ENCODE results near the gene KLHDC8A. TPM values are rescaled to one million over a fixed set of nuclear protein-coding genes. Genes with fewer than 3 reads are reported as not detected.

KLHDC8A gene
- total RNA-seq, 1 donor from 2014 or later, result 0.27 TPM

DNA sequence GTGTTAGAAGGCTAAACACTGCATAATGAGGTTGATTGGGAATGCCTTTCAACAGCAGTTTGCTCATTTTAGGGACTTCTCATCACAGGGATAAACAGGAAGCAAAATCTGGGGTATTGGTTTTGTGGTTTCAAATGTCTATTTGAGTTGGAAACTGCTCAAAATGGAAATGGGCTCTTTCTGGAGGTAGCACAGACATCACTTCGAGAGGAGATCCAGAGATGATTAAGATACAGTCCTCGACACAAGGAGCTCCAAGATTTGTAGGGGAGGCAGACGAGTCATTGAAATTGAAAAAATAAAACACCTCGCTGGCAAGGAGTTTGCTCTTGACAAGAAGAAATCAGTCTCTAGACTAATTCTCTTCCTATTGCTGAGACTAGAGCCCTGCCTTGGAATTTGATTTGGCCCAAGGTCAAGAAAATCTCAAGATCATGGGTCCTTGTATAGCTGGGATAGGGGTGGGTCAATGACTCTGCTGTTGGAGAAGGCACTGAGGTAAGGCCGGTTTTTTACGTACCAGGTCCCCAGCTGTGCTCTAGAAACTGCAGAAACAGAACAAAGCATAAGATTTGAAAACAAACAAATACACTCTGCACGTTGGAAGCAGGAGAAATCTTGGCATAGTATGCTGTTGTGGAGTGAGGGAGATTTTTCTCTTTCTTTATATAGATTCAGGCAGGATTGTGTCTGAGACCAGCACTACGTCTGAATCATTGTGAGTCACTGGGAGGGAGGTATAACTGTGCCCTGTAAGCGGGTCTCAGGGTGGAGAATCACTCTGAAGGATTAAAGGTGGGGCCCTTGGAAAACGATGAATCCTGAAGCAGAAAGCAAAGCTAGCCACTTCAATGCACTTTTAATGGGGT lies 17.7 kb upstream of the KLHDC8A start:
- Histone ChIP-seq H3K27ac (replicated peaks) (no peak overlapping the region), H3K36me3 (no peaks in the 10 kb centered on the region), H3K4me1 (no peaks in the 10 kb centered on the region), H3K9me3 (replicated peaks) (no peaks in the 10 kb centered on the region), H3K4me3 (no peak overlapping the region), H3K27me3 (ENCODE audit: low read depth) (peaks cover 75% of the 10 kb centered on the region)
- TF ChIP-seq CTCF (IDR thresholded peaks at IDR 0.05; ENCODE audit: borderline replicate concordance), result no peak
- DNase-seq, result no peak
- intact Hi-C loops (cut with micrococcal nuclease), result no loop called here

- no peaks in the 10 kb centered on the region for H3K4me1 ChIP-seq
Measured at GRCh38 chr1:205373798-205374175, 17.1 kb upstream of the KLHDC8A start.

GRCh38 chr1:205373022-205373797 lies 16.5 kb upstream of the KLHDC8A start:
- H3K27ac ChIP-seq (replicated peaks), result no peak overlapping the region
- no peak for DNase-seq
- no peak overlapping the region for H3K4me3 ChIP-seq
- TF ChIP-seq CTCF (IDR thresholded peaks at IDR 0.05; ENCODE audit: borderline replicate concordance), result no peak
- H3K27me3 ChIP-seq (ENCODE audit: low read depth), result peaks cover 74% of the 10 kb centered on the region
- no peaks in the 10 kb centered on the region for H3K4me1 ChIP-seq
- H3K36me3 ChIP-seq, result no peaks in the 10 kb centered on the region
- no peaks in the 10 kb centered on the region for H3K9me3 ChIP-seq (replicated peaks)
- intact Hi-C loops (cut with micrococcal nuclease), result no loop called here

More at GRCh38 chr1:205373798-205374175, 17.1 kb upstream of the KLHDC8A start:
- no peak for TF ChIP-seq CTCF (IDR thresholded peaks at IDR 0.05; ENCODE audit: borderline replicate concordance)
- no peaks in the 10 kb centered on the region for H3K9me3 ChIP-seq (replicated peaks)
- intact Hi-C loops (cut with micrococcal nuclease), result no loop called here
- H3K27ac ChIP-seq (replicated peaks), result no peak overlapping the region
- peaks cover 74% of the 10 kb centered on the region for H3K27me3 ChIP-seq (ENCODE audit: low read depth)
- DNase-seq, result no peak
- no peaks in the 10 kb centered on the region for H3K36me3 ChIP-seq
- H3K4me3 ChIP-seq, result no peak overlapping the region

DNA sequence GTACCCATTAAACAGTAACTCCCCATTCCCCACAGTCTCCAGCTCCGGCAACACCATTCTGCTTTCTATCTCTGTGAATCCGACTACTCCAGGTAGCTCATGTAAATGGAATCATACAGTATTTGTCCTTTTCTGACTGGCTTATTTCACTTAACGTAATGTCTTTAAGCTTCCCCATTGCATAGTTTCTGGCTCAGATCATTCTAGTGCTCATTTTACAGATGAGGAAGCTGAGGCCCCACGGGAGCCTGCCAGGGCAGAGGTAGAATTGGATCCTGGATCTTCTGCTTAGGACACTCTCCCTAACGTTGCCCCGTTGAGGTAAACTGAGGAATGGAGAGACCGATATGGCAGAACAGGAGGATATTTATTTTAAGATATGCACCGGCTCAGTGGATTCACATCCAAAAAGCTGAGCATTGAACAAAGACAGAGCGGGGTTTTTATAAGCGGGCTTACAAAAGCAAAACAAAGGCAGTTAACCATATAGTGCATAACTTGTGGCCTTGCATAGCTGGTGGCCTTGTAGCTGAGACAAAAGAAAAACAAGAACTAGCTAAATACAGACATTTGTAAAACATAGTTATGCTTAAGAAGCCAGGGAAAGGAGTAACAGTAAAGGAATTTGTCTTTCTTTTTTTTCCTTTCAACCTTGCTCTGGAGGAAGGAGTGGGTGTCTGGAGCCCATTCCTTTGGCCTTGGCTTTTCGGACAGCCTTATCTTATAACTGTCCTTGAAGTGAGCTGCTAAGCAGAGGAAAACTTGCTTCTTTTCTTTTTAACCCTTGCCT lies 15.3 kb upstream of the KLHDC8A start:
- Histone ChIP-seq H3K4me3 (no peak overlapping the region), H3K27ac (replicated peaks) (no peak overlapping the region), H3K27me3 (ENCODE audit: low read depth) (peaks cover 63% of the 10 kb centered on the region), H3K4me1 (no peaks in the 10 kb centered on the region), H3K9me3 (replicated peaks) (no peaks in the 10 kb centered on the region), H3K36me3 (no peaks in the 10 kb centered on the region)
- TF ChIP-seq CTCF (IDR thresholded peaks at IDR 0.05; ENCODE audit: borderline replicate concordance), result no peak
- DNase-seq, result no peak
- intact Hi-C loops (cut with micrococcal nuclease), result no loop called here

GRCh38 chr1:205370780-205371179 lies 14.1 kb upstream of the KLHDC8A start:
- intact Hi-C loops (cut with micrococcal nuclease), result no loop called here
- H3K36me3 ChIP-seq, result no peaks in the 10 kb centered on the region
- H3K27ac ChIP-seq (replicated peaks), result no peak overlapping the region
- peaks cover 52% of the 10 kb centered on the region for H3K27me3 ChIP-seq (ENCODE audit: low read depth)
- no peak overlapping the region for H3K4me3 ChIP-seq
- H3K4me1 ChIP-seq, result no peaks in the 10 kb centered on the region
- no peak for TF ChIP-seq CTCF (IDR thresholded peaks at IDR 0.05; ENCODE audit: borderline replicate concordance)
- DNase-seq, result no peak
- H3K9me3 ChIP-seq (replicated peaks), result no peaks in the 10 kb centered on the region

All from left ventricle myocardium inferior (tissue), 1 donor.